CD4-positive, alpha-beta T cell treated with Interleukin-15 for 4 hours (primary cell): Measurements from ENCODE around the gene CHRM4.
"Not testable (repeated sequence)": the region's sequence is repeated elsewhere in the genome, so short reads cannot be mapped to it uniquely, and the experiment has no call there.

Experiments
- DNase-seq: peaks from one replicate; pipeline ENCODE4 v3.0.0-alpha.2; 2020; ENCODE audit warnings: low spot score

Gene CHRM4

GRCh38 chr11:46381819-46382645, 9.5 kb downstream of the CHRM4 start:
- no peak for DNase-seq

GRCh38 chr11:46381048-46381818, 10.3 kb downstream of the CHRM4 start, which contains the start of gene MDK:
TSS of gene MDK (plus strand) at chr11:46381669. CDS start at chr11:46382058, 389 bp downstream.
- no peak for DNase-seq

GRCh38 chr11:46380340-46381047, 11.1 kb downstream of the CHRM4 start:
- peak; percentile 31 for DNase-seq

GRCh38 chr11:46379482-46380293, 11.9 kb downstream of the CHRM4 start:
- DNase-seq = not testable (repeated sequence)

GRCh38 chr11:46378811-46379481, 12.6 kb downstream of the CHRM4 start:
- DNase-seq = no peak

- DNase-seq = no peak
Measured at GRCh38 chr11:46378296-46378695, 13.3 kb downstream of the CHRM4 start.

- DNase-seq = no peak
Measured at GRCh38 chr11:46377831-46378230, 13.7 kb downstream of the CHRM4 start.

GRCh38 chr11:46377290-46377689, 14.3 kb downstream of the CHRM4 start:
- DNase-seq = no peak

GRCh38 chr11:46376258-46377050, 15.1 kb downstream of the CHRM4 start:
- no peak for DNase-seq

- DNase-seq = no peak
Measured at GRCh38 chr11:46375392-46376101, 16.0 kb downstream of the CHRM4 start.

GRCh38 chr11:46374815-46375214, 16.8 kb downstream of the CHRM4 start:
- no peak for DNase-seq

GRCh38 chr11:46373787-46374740, 17.5 kb downstream of the CHRM4 start:
- DNase-seq = no peak

- DNase-seq = not testable (repeated sequence)
Measured at GRCh38 chr11:46372501-46372900, 19.1 kb downstream of the CHRM4 start.

GRCh38 chr11:46372086-46372485, 19.5 kb downstream of the CHRM4 start:
- DNase-seq = no peak

GRCh38 chr11:46371262-46371661, 20.3 kb downstream of the CHRM4 start:
- DNase-seq = not testable (repeated sequence)

- no peak for DNase-seq
Measured at GRCh38 chr11:46370253-46370652, 21.3 kb downstream of the CHRM4 start.

GRCh38 chr11:46369458-46370152, 22.0 kb downstream of the CHRM4 start:
- peak; percentile 45 for DNase-seq

GRCh38 chr11:46367916-46368267, 23.7 kb downstream of the CHRM4 start:
- no peak for DNase-seq
